ENCODE data around the gene SCNN1G. TPM values are rescaled to one million over a fixed set of nuclear protein-coding genes. Genes with fewer than 3 reads are reported as not detected.

The SCNN1G gene
- under 1 TPM in 3 of 4 donors, not detected in 1; under 0.01 to 0.62 (median 0.40) TPM for total RNA-seq

GRCh38 chr16:23182679-23183542, at the start of gene SCNN1G:
SCNN1G (plus strand) TSS chr16:23182745; CDS start chr16:23186272, 3,527 bp downstream.
- H3K27me3 ChIP-seq, result peaks cover 6 to 17% of the 10 kb centered on the region in 2 donors
- intact Hi-C loops (cut with DNase I; ENCODE audit: low total_unique reads), result no loop called here

GRCh38 chr16:23132775-23133463, 49.6 kb upstream of the SCNN1G start:
- peak overlapping the region; percentile 22 to 30 for H3K4me3 ChIP-seq
- peak; percentile 71 to 91 for DNase-seq
- no peaks in the 10 kb centered on the region for H3K36me3 ChIP-seq
- H3K9me3 ChIP-seq, result peaks cover 0 to 9% of the 10 kb centered on the region in 2 donors
- intact Hi-C loops (cut with DNase I; ENCODE audit: low total_unique reads), result no loop called here
- peak overlapping the region; percentile 90 to 96 for H3K27ac ChIP-seq
- peaks cover 0 to 15% of the 10 kb centered on the region in 2 donors for H3K4me1 ChIP-seq
- TF ChIP-seq CTCF (IDR thresholded peaks at IDR 0.05) (no peak), POLR2A (IDR thresholded peaks at IDR 0.05) (no peak)
- H3K27me3 ChIP-seq, result no peaks in the 10 kb centered on the region

More at GRCh38 chr16:23182679-23183542, at the start of gene SCNN1G:
- Histone ChIP-seq H3K27ac (no peak within 1 kb of the TSS), H3K4me3 (peak within 1 kb of the TSS; percentile 5 to 34), H3K9me3 (no peaks in the 10 kb centered on the region), H3K4me1 (peaks cover 0 to 8% of the 10 kb centered on the region in 2 donors), H3K36me3 (no peaks in the 10 kb centered on the region)
- DNase-seq, result peak in 1 of 2 donors; percentile 12
- TF ChIP-seq POLR2A (IDR thresholded peaks at IDR 0.05) (no peak), CTCF (IDR thresholded peaks at IDR 0.05) (peak in 1 of 4 experiments; percentile 3)

- Histone ChIP-seq H3K4me1 (peaks cover 0 to 15% of the 10 kb centered on the region in 2 donors), H3K36me3 (no peaks in the 10 kb centered on the region), H3K4me3 (no peak overlapping the region), H3K27me3 (no peaks in the 10 kb centered on the region), H3K9me3 (peaks cover 0 to 9% of the 10 kb centered on the region in 2 donors), H3K27ac (peak overlapping the region; percentile 90 to 96)
- no peak for TF ChIP-seq CTCF (IDR thresholded peaks at IDR 0.05)
- TF ChIP-seq POLR2A (IDR thresholded peaks at IDR 0.05), result no peak
- DNase-seq, result peak in 1 of 2 donors; percentile 65
- intact Hi-C loops (cut with DNase I; ENCODE audit: low total_unique reads), result no loop called here
Measured at GRCh38 chr16:23134274-23134673, 48.3 kb upstream of the SCNN1G start.

- Histone ChIP-seq H3K4me3 (no peak overlapping the region), H3K27ac (peak overlapping the region; percentile 57 to 96), H3K36me3 (no peaks in the 10 kb centered on the region), H3K9me3 (peaks cover 0 to 9% of the 10 kb centered on the region in 2 donors), H3K27me3 (no peaks in the 10 kb centered on the region), H3K4me1 (peaks cover 5 to 15% of the 10 kb centered on the region in 2 donors)
- DNase-seq, result no peak
- TF ChIP-seq CTCF (IDR thresholded peaks at IDR 0.05) (no peak), POLR2A (IDR thresholded peaks at IDR 0.05) (no peak)
- intact Hi-C loops (cut with DNase I; ENCODE audit: low total_unique reads), result no loop called here
Measured at GRCh38 chr16:23137256-23137655, 45.3 kb upstream of the SCNN1G start.
